GM19193 (cell line): ENCODE results near the gene SHISA6.

ENCODE experiments used
- POLR2A ChIP-seq: IDR thresholded peaks from 4 replicates; pipeline ENCODE4 v1.6.1; 2011; ENCODE audit not compliant: insufficient read depth, insufficient read length; ENCODE audit errors: extremely low read depth

Gene SHISA6

GRCh38 chr17:11282586-11282985 is 41.6 kb downstream of the SHISA6 start:
- TF ChIP-seq POLR2A = no peak

- TF ChIP-seq POLR2A = no peak
Observed at GRCh38 chr17:11284811-11285210, 43.8 kb downstream of the SHISA6 start.

- no peak for TF ChIP-seq POLR2A
Observed at GRCh38 chr17:11285946-11286345, 44.9 kb downstream of the SHISA6 start.

GRCh38 chr17:11287791-11288190 is 46.8 kb downstream of the SHISA6 start:
- TF ChIP-seq POLR2A = no peak

GRCh38 chr17:11290814-11291213 is 49.8 kb downstream of the SHISA6 start:
- TF ChIP-seq POLR2A = no peak

GRCh38 chr17:11292491-11292890 is 51.5 kb downstream of the SHISA6 start:
- TF ChIP-seq POLR2A = no peak

GRCh38 chr17:11293480-11293879 is 52.5 kb downstream of the SHISA6 start:
- no peak for TF ChIP-seq POLR2A

GRCh38 chr17:11294826-11295225 is 53.8 kb downstream of the SHISA6 start:
- no peak for TF ChIP-seq POLR2A

- TF ChIP-seq POLR2A = no peak
Observed at GRCh38 chr17:11296994-11297393, 56.0 kb downstream of the SHISA6 start.

GRCh38 chr17:11298401-11298800 is 57.4 kb downstream of the SHISA6 start:
- no peak for TF ChIP-seq POLR2A

- no peak for TF ChIP-seq POLR2A
Observed at GRCh38 chr17:11300201-11300600, 59.2 kb downstream of the SHISA6 start.

- no peak for TF ChIP-seq POLR2A
Observed at GRCh38 chr17:11300738-11301137, 59.7 kb downstream of the SHISA6 start.

- TF ChIP-seq POLR2A = no peak
Observed at GRCh38 chr17:11302401-11303186, 61.6 kb downstream of the SHISA6 start.

GRCh38 chr17:11303773-11304394 is 62.9 kb downstream of the SHISA6 start:
- TF ChIP-seq POLR2A = no peak

- TF ChIP-seq POLR2A = no peak
Observed at GRCh38 chr17:11304568-11304967, 63.6 kb downstream of the SHISA6 start.

GRCh38 chr17:11305524-11305923 is 64.5 kb downstream of the SHISA6 start:
- no peak for TF ChIP-seq POLR2A
